HG02870 (cell line): ENCODE measurements around the gene LIX1.

Experiments
- ATAC-seq: cut with Tn5 transposase; IDR thresholded peaks from one replicate; pipeline ENCODE4 v1.9.1; 2021; ENCODE audit warnings: mild to moderate bottlenecking, moderate library complexity; ENCODE audit not compliant: unreplicated experiment

LIX1 gene

DNA sequence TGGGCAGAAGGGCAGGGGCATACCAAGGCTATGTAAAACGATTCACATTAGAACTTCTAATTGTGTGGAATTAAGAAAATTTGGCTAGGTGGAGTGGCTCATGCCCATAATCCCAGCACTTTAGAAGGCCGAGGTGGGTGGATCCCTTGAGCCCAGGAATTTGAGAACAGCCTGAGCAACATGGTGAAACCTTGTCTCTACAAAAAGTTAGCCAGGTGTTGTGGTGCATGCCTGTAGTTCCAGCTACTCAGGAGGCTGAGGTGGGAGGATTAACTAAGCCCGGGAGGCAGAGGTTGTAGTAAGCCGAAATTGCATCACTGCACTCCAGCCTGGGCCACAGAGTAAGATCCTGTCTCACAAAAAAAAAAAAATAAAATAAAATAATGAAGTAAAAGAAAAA lies 65.2 kb downstream of the LIX1 start:
- ATAC-seq = no peak

DNA sequence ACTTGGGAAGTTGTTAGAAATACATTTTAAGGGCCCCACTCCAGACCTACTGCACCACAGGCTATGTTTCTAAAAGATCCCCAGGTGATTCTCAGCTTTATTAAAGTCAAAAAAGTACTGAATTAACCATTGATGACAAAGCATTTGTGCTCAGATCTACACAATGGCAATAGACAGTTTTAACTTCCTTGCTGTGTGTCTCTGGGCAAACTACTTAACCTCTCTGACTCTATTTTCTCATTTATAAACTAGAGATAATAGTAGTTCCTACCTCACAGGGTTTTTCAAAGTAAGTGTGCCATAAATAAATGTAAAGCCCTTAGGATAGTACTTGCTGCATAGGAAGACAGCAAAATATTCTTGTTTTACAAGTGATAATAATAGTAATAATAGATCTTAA lies 66.3 kb downstream of the LIX1 start:
- no peak for ATAC-seq

DNA sequence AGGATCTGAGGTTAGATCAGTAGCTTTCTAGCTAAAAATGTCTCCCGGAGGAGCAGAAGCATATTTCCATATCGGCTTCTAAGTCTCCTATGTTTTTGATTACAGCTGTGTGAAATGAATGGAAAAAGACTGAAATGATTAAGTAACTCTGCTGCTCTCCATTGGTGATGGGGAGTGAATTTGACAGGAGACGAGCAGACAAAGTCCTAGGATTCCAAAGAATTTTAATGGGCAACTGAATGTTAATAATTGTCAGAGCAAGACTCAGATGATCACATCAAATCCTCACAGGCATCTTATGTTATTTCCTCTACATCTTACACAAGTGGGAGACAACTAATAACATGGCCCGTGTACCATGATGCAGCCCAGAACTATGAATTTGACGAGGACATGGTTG lies 66.8 kb downstream of the LIX1 start:
- ATAC-seq = no peak

DNA sequence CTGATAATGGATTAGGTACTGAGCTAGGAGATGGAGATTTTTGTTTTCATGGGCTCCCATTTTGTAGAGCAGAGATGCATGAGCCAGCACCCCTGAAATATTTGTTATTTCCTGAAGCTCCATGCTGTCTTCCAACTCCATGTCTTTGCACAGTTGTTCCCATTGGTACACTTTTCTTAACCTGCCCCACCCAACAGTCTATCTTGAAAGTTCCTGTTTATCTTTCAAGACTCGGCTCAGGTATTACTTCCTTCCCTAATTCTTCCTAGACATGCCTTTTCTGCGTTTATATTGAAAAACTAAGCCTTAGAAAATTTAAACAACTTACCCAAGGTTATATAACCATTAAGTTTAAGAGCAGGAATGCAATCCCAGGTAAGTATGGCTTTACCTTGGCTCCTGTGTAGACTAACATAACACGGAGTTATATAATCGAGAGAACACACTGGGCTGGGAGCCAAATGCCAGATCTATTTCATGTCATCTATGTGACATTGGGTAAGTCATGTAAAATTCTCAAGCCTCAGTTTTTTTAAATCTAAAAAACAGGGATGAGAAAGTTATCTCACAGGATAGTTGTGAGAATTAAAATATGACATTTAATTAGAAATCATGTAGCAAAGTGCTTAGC lies 67.4 kb downstream of the LIX1 start:
- no peak for ATAC-seq

DNA sequence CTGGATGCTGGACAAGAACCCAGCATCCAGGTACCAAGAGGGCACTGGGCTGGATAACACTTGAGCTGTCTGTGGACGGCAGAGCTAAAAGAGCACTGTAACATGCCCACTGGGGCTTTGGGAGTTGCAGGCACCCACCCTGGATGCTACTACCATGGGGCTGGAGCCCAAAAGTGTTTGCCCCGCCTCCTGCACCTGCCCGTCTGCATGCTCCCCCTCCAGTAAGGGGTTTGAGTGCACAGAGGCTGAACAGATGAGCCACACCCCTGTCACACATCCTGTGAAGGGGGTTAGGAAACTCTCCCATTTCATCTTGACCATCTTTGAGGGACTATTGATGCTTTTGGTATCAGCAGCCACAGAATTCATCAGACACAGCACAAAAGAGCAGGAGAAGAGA lies 69.0 kb downstream of the LIX1 start:
- no peak for ATAC-seq

DNA sequence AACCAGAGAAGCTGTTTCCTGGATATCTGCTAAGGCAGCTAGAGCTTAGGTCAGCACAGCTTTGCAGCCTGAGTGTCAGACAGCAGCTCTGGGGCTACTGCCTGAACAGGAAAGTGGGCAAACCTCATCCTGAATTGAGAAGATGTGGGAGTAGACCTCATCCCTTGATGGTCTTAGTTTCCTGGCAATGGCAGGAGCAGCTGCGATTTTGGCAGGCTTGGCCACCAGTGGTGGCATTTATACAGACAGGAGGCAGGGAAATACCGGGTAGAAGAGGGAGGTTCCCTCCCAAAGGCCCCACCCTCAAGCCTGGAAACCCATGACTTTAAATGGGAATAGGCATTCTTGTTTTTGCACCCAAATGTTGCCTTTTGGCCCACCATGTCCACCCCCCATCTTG lies 69.7 kb downstream of the LIX1 start:
- ATAC-seq = no peak

DNA sequence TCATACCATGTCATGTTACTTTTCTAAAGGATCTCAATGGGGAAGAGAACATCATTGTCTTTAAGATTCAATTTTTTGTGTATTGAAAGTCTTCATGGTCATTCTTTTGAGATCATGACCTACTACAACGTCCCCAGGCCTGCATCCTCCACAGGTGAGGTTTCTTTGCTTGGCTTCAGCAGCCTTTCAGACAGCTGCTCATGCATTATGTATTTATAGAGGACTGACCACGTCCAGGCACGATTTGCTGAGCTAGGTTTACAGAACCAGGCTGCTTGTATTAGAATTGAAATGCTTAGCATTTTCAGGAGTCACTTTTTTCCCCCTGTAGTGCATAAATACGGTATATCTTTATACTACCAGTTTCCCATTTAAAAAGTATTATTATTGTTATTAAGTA lies 70.4 kb downstream of the LIX1 start:
- ATAC-seq = no peak

DNA sequence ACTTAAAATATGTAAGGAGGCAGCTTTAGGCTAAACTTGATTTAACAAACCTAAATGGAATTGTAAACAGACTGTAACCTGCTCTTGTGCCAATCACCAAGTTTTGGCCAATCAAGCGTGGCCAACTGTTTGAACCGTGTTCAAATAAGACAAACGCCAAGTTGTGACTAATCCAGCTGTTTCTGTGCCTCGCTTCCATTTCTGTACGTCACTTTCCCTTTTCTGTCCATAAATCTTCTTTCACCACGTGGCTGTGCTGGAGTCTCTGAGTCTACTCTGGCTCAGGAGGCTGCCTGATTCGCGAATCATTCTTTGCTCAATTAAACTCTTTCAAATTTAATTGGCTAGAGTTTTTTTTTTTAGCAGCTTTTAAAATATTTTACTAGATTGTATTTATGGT lies 71.3 kb downstream of the LIX1 start:
- ATAC-seq = no peak

DNA sequence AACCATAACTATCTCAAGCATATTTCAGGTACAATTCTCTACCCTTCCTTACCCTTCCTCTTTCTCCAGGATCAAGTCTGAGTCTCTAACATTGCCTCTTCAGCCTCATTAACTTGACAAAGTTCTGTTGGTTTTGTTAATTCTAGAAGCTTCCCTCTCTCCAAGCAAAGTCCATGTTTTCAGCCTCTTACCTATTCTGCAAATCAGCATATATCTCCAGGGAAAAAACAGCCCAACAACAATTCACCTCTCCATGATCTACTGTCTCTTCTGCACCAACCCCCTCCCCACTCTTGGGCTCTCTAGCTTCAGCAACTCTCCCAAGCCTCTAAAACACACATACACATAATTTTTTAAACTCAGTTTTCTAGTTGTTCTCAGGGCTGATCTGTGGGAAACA lies 72.2 kb downstream of the LIX1 start:
- no peak for ATAC-seq

DNA sequence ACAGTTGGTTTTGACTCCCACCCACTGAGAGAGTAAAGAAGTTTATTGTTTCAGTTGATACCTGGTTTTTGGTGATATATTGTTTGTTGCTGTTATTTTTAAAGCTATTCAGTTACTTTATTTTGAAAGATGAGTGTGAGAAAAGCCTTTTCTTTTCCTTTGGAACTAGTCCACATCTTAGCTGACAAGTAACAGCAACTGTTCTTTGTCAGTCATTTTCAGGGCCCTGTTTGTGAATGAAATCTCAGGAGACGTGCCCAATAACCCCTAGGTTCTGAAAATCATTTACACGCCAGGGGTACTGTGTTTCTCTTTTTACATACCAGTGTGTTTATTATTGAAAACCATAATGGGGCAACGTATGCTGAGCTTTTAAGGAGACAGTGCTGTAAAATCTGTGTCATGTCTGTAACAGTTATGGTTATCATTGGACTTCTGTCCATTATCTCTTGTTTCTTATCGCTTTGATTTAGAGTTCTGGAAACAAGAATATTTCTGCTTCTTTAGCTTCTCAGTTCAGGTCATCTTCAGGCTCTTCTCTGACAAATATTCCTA lies 75.0 kb downstream of the LIX1 start:
- no peak for ATAC-seq

DNA sequence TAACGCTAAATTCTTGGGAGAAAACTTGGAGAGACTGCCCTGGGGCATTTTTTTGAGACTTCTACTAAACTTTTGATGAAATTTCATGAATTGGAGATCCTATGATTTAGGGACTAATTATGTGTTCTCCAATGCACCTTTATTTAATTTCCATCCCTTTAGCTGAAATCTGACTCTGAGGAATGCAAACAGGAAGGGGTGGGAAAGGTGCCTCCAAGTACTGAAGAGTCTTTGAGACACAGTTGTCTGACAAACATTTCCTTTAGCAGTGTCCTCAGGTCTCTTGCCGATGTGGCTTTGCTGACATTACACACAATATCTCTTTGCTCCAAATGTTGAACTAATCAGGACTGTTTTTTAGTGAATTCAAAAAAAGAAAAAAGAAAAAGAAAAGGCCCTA lies 76.9 kb downstream of the LIX1 start:
- no peak for ATAC-seq

DNA sequence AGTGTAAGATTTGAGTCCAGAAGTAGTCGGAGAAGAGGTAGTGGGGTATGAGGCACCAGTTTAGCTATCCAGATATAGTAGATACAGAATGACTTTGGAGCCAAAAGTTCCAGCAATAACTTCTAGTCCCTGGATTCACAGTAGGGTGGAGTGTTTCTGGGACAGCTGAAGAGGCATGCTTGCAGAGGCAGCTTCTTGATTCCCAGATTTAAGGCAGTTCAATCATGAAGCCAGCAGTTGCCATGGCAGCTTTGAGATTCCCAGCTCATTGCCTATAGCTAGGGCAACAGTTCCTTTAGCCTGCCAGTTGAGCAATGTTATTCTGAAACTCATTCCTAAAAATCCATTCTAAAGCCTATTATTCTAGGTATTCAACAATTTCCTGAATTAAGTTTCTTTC lies 79.2 kb downstream of the LIX1 start:
- no peak for ATAC-seq

DNA sequence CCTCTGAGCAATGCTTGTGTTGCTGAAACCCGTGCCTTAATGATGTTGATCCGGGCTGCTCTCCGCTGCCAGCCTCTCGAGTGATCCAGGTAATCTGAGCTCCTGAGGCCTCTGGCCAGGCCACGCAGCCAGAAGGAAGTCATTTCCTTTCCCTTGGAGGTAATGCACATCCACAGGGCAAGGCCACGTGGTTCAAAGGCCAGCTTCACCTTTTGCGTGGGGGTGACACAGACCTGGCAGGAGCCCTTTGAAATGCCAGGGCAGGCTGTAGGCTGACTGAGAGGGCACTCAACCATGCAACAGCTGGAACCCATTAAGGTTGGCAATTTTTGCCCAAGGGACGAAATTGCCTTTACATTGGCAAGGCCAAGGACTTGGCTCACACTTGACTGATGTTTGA lies 80.4 kb downstream of the LIX1 start:
- no peak for ATAC-seq

DNA sequence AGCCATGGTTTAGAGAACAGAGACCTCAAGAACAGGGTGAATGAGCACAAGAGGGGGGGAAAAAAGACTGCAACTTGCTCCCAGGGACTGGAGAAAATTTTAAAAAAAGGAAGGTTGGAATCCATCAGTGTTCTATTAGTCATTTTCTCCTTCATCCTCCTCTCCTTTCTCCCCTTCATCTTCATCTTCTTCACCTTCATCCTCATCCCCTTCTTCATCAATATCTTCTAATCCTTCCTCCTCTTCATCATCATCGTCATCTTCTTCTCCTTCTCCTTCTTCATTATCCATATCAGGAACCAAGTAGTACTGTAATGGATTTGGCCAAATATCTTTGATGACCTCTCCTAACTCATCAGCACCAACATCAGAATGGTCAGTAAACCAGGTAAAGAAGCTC lies 86.1 kb downstream of the LIX1 start:
- no peak for ATAC-seq

DNA sequence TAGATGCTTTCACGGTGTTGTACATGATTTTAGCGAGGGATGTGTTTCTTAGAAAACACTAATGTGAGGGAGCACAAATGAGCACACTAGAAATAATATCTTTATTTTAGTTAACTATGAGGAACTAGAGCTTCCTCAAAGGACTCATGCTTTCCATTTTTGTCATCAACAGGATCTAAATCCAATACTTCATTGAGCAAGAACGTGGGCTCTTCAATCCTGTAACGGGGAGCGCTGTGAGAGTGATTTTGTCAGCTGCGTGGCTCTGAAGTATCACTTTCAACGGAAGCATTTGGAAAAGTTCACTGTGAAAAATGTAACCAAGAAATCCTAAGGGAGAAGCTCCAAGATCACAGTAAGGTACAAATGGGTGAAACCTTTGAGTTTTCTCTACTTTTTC lies 93.2 kb downstream of the LIX1 start:
- no peak for ATAC-seq

DNA sequence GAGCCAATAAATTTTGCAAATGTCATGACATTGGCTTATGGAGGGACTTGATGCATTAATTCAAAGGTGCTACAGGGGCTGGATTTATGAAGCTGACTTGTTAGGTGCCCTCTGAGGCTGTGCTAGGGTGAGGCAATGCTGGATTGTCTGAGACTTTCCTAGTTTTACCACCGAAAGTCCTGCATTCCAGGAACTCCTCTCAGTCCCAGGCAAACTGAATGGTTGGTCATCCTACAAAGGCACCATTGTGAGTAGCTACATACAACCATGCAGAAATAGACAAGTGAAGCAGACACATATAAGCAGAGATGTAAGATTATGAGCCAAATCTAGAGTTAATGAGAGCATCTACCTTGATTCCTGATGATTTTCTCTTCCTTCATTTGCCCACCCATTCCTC lies 95.3 kb downstream of the LIX1 start:
- ATAC-seq = no peak

DNA sequence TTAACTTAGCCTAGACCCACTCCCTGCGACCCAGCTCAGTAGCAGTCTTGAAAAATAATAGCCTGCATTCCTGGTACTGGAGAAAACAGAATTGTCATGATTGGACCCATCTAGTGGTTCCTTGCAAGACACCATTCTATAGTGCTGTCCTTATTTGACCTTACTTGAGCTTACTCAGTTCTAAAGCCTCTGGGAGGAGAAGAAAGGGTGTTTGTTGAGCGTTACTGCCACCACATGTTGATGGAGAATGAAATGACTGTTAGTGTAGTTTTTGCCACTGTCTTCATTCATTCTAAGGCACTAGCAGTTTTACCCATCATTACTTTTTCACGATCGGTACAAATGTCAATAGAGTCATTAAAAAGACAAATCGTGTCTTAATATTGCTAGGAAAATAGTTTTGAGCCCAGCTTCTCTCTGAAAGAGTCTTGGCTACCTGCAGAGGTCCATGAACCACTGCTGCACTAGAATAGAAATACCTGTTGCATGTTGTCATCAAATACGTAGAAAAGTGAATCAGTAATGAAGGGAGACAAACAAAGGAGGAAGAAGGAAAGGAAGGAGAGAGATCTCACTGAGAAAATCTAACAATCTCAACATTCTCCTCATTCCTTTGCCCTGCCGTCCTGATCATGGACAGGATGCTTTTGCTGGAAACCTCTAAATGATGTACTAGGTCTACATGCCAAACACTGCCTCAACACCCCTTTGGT lies 96.0 kb downstream of the LIX1 start:
- no peak for ATAC-seq

DNA sequence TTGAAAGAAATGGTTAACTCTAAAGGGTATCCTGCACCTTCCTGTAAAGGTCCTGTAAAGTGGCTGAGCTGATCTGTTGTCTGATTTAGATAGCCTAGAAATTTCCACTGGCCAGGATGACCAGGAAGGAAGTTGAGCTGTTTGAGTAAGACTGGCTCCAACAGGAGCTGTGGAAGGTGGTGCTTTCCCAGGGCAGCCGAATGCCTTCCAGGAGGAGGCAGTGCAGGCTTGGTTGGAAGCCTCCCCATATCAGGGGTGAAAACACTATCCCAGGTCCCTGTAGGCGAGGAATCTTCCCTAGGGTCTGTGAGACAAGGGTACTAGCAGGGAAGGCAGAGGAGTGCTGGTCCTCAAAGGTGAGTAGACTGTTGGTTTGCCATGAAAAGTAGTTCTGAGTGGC lies 98.4 kb downstream of the LIX1 start:
- ATAC-seq = no peak

DNA sequence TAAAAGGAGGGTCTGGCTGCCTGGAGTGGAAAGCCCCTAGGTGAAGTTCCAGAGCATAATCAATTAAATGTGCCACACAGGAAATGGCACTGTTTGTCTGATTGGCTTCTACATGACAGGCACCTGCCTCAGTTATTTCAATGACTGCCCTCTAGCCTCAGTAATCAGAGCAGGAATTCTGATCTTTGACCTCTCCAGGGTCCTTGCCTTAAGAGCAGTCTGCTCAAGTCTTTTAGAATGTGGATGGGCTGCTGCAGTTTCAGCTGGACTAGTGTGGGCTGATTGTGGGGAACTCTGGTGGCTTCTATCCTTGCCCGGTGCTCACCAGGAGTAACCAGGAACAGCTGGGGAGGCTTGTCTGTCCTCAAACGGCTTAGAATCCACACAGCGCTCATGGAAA lies 98.9 kb downstream of the LIX1 start:
- no peak for ATAC-seq

DNA sequence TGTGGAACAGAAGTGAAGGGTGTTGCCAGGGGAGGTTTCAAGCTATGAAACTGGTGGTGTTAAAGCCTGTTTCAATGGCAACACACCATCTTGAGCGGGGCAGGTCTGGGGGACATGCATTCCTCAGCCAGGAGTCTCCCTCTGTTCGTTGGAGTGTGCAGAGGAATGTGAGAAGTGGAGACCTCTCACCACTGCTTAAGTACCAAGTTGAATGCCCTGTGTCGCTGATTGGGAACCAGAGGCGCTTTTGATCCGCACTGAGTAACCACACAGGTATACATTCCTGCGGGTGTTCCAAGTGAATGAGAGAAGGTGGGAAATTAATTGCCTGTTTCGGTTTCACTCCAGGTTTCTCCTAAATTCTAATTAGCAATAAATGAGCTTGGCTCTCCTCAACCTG lies 99.4 kb downstream of the LIX1 start:
- no peak for ATAC-seq
